NCI-H2227 (cell line): Measurements from ENCODE around the gene TOLLIP.

Source experiments
- DNase-seq: peaks from one replicate; lab custom pipeline; 2025; ENCODE audit not compliant: unreplicated experiment; lab: John Stamatoyannopoulos, UW

Gene TOLLIP

DNA sequence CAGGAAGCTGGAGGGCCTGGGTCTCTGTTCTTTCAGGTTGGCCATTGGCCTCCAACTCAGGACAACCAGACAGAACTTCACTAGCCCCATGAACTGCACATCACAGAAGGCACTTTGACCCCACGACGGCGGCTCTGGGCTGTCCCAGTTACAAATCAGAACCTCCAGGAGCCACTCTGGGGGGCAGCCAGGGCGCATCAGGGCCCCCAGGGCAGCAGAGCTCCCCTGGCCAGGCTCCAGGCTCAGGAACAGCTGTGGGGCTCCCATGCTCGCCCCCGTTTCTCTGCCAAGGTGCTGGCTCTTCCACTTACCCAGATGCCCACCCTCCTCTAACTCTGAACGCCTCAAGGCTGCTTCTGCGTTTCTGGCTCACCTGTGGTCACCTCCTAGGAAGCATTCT lies 25.5 kb downstream of the TOLLIP start:
- no peak for DNase-seq

DNA sequence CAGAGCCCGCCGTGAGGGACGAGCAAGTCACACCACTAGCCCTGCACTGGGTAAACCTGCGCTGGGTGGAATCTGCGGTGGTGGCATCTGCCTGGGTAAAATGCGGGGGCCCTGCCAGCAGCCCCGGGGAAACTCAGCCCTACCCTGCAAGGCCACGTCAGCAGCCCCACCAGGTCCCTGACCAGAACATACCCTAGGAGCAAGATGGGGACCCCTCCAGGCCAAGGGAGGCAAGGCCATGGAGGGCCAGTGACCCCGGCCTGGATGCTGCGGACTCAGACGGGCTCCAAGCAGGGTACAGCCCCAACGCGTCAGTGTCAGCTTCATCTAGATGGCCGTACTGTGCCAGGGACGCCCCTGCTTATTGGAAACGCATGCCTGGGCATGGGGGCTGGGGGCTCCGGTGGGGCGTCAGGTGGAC lies 26.3 kb downstream of the TOLLIP start:
- DNase-seq = no peak

DNA sequence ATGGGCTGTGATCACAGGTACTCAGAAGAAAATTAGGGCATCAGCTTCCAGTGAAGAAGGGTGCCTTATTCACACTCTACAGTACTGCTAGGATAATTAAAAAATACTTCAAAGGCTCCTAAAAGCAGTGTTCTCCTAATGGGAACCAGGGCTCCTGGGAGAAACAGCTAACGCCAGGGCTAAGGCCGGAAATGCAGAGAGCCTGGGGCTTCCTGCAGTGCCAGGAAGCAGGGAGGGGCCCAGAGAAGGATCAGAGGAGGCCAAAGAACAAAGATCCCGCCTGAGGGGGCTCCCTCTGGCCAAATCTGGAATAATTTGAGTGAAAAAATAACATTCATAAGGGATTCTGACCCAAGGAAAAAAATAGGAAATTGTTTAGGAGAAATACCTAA lies 27.5 kb downstream of the TOLLIP start:
- no peak for DNase-seq

GRCh38 chr11:1281326-1281973 lies 28.0 kb downstream of the TOLLIP start:
- no peak for DNase-seq

DNA sequence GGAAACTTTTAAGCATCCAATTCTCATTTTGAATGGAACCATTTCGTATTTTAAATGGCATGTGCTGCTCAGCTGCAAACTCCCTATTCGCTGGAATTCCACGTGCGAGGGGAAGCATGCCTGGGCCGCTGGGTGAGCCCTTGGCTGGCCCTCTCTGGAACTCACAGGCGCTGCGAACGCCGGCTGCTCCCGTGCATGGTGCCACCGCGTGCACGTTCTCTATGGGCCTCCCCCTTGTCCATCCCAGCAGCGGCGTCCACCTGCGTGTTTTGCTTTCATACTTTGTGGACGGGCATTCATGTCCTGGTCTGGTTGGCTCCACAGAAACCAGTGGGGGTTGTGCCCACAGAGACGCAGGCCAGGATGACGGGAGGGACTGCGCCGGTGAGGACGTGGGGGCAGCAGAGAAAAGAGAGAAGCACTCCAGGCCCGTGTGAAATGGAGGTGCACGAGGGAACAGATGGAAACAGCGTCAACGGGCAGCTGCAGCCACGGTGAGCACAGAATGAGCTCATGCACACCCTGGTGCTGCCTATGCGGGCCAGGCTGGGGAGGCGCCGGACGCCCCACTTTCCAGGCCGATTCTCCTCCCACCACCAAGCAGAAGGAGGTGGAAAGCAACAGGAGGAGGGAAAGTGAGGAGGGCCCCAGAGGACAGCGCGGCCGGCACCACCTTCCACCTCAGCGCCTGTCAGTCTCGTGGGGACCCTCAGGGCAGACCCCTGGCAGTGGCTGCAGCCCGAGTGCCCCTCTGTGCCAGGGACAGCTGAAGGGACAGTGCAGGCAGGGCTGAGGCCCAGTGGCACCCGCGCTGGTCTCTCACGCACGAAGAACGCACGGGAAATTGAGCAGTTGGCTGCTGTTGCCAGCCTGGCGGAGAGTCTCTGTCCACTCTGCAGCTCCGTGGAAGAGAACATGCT lies 29.1 kb downstream of the TOLLIP start:
- DNase-seq = no peak

GRCh38 chr11:1279674-1280055 lies 29.8 kb downstream of the TOLLIP start:
- DNase-seq = no peak

DNA sequence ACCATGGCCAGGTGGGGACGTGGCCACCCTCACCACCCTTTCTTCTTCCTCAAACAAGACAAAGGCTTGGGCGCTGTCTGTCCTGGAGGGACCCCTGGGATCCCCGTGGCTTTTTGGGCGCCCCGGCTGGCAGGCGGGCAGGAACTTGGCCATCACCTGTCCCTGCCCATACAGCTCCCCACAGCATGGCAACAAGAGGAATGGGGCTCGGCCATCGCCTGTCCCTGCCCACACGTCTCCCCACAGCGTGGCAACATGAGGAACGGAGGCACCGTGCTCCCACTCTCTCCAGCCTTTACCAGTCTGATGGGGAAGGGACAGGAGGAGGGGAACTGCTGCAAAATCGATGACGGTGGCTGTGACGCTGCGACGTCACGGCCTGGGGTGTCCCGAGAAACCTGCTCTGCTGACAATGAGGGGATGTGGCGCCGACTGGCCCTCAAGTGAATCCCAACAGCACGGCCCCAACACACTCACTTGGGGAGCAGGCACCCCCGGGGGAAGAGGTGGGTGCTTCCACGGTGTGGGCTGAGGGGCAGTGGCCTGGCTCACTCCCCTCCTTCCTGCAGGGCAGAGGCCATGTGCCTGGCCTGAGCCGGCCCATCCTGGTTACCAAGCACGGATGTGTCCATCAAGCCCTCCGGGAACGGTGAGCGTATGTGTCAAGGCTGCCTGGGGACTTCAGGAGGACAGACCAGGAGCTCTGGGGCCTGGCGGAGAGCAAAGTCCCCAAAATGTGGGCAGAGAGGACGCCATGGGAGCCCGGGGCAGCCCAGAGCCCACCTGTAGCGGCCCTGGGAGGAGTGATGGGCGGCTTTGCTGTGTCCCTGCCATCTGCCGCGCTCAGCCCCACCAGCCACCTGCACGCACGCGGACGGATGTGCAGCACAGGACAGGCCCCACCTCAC lies 30.4 kb downstream of the TOLLIP start:
- no peak for DNase-seq

GRCh38 chr11:1277936-1278512 lies 31.4 kb downstream of the TOLLIP start:
- DNase-seq = no peak

DNA sequence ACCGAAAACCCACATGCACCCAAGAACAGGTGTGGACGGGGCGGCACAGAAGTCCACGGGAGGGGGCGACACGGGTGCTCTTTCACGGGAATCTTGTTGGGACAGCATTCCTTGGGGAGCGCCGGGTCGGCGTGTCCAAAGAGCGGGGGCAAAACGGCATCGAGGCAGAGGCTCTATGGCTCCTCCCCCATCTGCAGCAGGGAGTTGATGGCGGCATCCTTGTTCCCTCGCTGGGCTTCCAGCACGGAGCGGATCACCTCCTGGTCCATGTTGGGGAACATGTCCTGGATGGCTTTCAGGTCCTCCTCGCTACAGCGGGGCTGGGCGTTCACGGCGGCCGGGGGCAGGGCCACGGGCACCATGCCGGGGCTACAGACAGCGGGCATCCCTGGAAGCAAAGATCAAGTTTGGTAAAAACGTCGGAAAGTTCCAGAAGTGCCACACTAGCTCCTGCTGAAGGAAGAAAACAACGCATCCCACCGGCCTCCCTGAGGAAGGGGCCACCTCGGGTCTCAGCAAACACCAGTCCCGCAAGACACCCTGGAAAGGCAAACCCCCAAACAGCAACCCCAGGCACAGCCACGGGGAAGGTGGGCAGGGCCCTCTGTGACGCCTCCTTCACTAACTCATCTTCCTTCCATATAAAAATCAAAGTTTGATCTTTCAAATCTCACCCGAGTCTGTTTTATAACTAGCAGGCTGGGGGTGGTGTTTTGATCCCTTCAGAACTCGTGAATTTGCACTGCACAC lies 32.4 kb downstream of the TOLLIP start:
- no peak for DNase-seq

DNA sequence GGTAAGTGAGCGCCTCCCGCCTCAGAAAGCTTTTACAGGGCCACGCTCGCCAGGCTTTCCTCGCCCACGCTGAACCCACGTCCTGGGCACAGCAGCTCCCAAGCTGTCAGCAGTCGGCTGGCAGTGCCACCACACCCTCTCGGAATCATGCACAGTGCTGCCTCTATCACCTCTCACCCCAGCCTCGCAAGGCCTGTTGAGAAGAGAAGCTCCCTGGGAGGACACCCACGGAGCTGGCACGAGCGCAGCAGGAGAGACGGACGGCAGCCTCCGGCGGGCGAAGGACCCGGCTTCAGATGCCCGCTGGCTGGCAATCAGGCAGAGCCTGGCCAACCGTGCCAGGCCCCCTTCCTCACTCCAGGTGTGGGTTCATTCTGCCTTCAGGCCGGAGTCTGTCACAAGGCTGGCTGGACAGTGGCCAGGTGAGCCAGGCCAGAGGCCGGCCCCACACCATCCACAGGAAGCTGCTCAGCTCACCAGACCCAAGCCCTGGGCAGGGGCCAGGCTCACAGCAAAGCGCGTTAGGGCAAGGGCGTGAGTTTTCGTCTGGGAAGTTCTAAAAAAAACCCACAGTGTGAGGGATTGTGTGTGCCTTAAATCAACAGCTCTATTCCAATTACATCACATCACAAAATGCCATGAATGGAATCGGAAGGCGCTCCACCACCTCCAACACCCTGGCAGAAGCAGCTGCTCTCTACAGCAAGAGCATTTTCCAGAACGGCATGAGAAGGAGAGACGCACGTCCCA lies 33.2 kb downstream of the TOLLIP start:
- DNase-seq = no peak

DNA sequence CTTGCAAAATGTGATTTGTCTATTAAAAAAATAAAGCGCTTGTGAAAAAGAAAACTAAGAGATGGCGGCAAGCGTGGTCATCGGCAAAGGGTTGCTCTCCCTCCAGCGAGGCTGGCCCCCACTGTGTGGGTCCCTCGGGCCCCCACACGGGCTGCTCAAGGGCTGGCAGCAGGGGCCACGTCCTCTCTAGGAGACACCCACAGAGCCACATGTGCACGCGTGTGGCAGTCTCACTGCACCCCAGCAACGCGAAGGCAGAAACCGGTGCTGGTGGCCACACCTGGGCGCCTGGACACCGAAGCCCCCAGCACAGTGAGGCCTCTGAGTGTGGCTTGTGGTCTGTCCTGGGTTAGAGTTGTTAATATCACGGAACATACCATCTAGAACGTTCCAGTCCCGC lies 34.4 kb downstream of the TOLLIP start:
- no peak for DNase-seq

- no peak for DNase-seq
These were observed 34.9 kb downstream of the TOLLIP start for GRCh38 chr11:1274501-1274900.

- no peak for DNase-seq
These were observed 36.9 kb downstream of the TOLLIP start for GRCh38 chr11:1272531-1272930.

DNA sequence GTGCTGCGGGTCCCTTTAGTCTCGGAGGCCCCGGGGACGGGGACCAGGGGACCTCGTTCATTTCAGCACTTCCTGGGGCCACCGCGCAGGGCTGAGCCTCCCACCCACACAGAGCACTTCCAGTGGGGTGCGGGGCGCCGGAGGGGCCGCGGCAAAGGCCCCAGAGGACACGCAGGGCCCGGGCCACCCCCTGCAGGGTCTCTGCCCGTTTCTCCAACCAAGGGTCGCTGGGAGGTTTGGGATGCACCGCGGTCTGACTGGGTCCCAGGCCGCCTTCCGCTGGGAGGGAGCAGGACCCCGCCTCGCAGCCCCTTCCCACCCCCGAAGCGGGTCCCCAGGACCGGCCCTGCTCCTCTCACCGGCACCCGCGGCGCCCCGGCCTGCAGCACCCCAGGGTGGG lies 37.5 kb downstream of the TOLLIP start:
- DNase-seq = no peak

- no peak for DNase-seq
These were observed 38.0 kb downstream of the TOLLIP start for GRCh38 chr11:1271406-1271805.

DNA sequence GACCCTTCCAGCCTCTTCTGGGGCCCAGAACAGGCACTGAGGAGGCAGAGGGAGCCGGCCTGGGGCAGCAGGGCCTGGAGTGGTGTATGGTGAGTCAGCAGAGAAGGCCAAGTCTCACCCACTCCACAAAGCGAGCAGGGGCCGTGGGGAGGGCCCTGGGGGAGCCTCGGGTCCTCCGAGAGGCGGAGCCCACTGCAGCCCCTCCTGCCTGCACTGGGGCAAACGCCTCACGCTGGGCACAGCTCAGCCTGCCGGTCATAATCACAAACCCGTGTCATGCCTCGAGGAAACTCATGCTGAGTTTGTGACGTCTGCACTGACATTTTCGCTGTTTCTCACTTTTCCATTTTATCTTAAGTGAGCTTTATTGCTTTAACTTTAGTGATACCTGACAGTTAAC lies 38.4 kb downstream of the TOLLIP start:
- no peak for DNase-seq

DNA sequence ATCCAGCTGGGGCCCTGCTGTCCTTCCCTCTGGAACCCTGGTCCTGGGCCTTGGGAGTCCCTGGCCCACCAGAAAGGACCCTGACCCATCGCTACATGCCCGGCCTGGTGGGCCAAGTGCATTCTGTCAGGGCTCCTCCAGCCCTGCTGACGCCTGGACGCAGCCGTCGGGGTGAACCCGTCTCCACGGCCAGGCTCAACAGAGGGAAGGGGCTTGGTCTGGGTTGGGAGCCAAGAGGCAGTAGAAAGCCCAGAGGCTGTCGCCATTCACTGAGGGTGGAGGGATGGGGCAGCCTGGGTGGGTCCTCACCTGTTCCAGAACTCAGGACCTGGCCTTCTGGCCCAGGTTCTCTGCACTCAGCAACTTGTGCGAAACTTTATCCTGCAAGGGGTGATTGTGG lies 39.0 kb downstream of the TOLLIP start:
- no peak for DNase-seq

DNA sequence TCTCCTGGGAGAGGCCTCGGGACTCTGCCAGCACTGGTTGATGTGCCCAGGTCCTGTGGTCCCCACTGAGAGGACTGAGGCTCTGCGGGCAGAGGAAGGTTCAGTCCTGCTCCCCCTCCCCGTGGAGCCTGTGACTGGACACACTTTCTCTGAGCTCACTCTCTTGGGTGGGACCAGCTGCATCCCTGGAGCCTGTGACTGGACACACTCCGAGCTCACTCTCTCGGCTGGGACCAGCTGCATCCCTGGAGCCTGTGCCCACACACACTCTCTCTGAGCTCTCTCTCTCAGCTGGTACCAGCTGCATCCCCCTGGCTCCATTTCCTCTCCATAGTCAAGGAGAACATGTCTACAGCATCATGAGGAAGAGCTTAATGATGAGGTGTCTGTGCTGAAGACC lies 39.5 kb downstream of the TOLLIP start:
- DNase-seq = no peak

DNA sequence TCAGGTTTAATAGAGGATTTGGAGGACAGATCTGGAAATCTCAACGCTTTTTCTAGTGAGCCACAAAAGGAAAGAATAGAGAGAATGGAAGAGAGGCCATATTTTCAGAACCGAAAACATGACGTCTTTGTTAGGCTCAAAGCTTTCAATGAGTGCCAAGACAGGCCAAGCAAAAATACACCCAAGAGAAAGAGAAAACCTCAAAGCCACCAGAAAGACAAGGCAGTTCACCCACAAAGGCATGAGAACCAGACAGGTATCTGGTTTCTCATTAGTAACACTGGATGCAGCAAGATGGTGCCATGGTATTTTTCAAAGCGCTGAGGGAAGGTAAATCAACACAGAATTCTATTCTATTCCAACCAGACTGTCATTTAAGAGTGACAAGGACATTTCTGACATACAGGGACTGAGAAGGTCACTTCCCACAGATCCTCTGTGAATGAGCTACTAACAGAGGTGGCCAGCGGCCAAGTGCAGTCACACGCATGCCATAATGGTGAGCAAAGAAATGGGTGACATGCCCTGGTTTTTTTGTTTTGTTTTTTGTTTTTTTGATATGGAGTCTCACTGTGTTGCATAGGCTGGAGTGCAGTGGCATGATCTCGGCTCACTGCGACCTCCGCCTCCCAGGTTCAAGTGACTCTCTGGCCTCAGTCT lies 41.9 kb downstream of the TOLLIP start:
- no peak for DNase-seq
